Lung (tissue), 12 donors: Measurements from ENCODE around the gene WBP4. TPM values are rescaled to one million over a fixed set of nuclear protein-coding genes. Genes with fewer than 3 reads are reported as not detected.
"Not testable (repeated sequence)": the region's sequence is repeated elsewhere in the genome, so short reads cannot be mapped to it uniquely, and the experiment has no call there.

Experiments
- ATAC-seq: fragments of 200-7000 bp; cut with Tn5 transposase; one replicate; pipeline ENCODE4 v1.9.1; 2020; ENCODE audit warnings: moderate number of reproducible peaks; ENCODE audit not compliant: insufficient read depth, low FRiP score
- DNase-seq, 3 donors: peaks; one replicate each; pipeline ENCODE4 v3.0.0-alpha.2; 2013 to 2017
- H3K27ac ChIP-seq, 2 donors: one replicate each; pipeline ENCODE4 v1.5.1; 2013; ENCODE audit warnings: mild to moderate bottlenecking in 2 of 2, moderate library complexity in 2 of 2, control low read depth in 1 of 2, inconsistent platforms in 1 of 2, low read depth in 1 of 2, low read length in 1 of 2
- H3K27me3 ChIP-seq, 3 donors: one replicate each; pipeline ENCODE4 v1.5.1; 2013; ENCODE audit warnings: low read length in 2 of 3; ENCODE audit not compliant: control insufficient read depth in 3 of 3, insufficient read depth in 3 of 3
- H3K36me3 ChIP-seq, 4 donors: one replicate each; pipeline ENCODE4 v1.5.1; 2013; ENCODE audit warnings: low read length in 4 of 4, mild to moderate bottlenecking in 1 of 4, moderate library complexity in 1 of 4; ENCODE audit not compliant: control insufficient read depth in 4 of 4, insufficient read depth in 4 of 4
- H3K4me1 ChIP-seq, 5 donors: one replicate each; pipeline ENCODE4 v1.5.1; 2013; ENCODE audit warnings: low read length in 5 of 5, mild to moderate bottlenecking in 2 of 5, moderate library complexity in 1 of 5; ENCODE audit not compliant: control insufficient read depth in 5 of 5, insufficient read depth in 5 of 5
- H3K4me3 ChIP-seq: one replicate; pipeline ENCODE4 v1.5.1; 2013; ENCODE audit warnings: mild to moderate bottlenecking, control low read depth, moderate library complexity
- H3K9ac ChIP-seq, 2 donors: one replicate each; pipeline ENCODE4 v1.5.1; 2013; ENCODE audit warnings: low read length in 2 of 2, control low read depth in 1 of 2; ENCODE audit not compliant: insufficient read depth in 1 of 2
- H3K9me3 ChIP-seq, 4 donors: one replicate each; pipeline ENCODE4 v1.5.1; 2013; ENCODE audit warnings: low read length in 3 of 4, mild to moderate bottlenecking in 1 of 4, moderate library complexity in 1 of 4; ENCODE audit not compliant: control insufficient read depth in 4 of 4, insufficient read depth in 3 of 4
- CTCF ChIP-seq: IDR thresholded peaks from 2 replicates; pipeline ENCODE4 v1.5.1; 2012; ENCODE audit warnings: mild to moderate bottlenecking; ENCODE audit errors: control extremely low read depth, extremely low read depth
- WGBS, 2 donors: extraction: QIAGEN DNeasy Blood & Tissue Kit; methylation state at CpG; one replicate each; pipeline ENCODE4 v1.1.7; 2013; 5-methylcytosine and 5-hydroxymethylcytosine counted together
- polyA plus RNA-seq, 2 donors: library from polyadenylated mRNA; stranded (reverse); fragments of 200-250 nt; gene quantifications; one replicate each; pipeline ENCODE4 v1.2.1, GENCODE V29; 2013
- total RNA-seq, 2 donors: library from RNA; depleted of rRNA in 1 of 2; stranded (reverse); fragments of >200 nt in 1 of 2; gene quantifications; one replicate each; pipeline ENCODE4 v1.2.1, GENCODE V29; 2014 to 2021
- donor health status: control.
- donor health status: control.
- donor health status: Bipolar disorder and iron deficiency.
- donor health status: healthy.
- donor health status: DM: yes; HTN: yes; CAD: no.

The WBP4 gene
- total and polyA plus RNA-seq, 4 donors: 7.9 to 12.4 (median 9.4) TPM

- ATAC-seq (no peak), DNase-seq (no peak)
- Histone ChIP-seq H3K27ac (no peak overlapping the region), H3K9ac (no peak overlapping the region), H3K9me3 (peaks cover 0 to 4% (median 0%) of the 10 kb centered on the region in 4 donors), H3K27me3 (no peaks in the 10 kb centered on the region), H3K4me1 (no peaks in the 10 kb centered on the region), H3K36me3 (peaks cover 20 to 44% (median 28%) of the 10 kb centered on the region in 4 donors), H3K4me3 (no peak overlapping the region)
- TF ChIP-seq CTCF: no peak
- WGBS, 2 donors: 81 to 83% methylated on average over 7 of the region's 7 CpGs
These were observed 14.2 kb downstream of the WBP4 start for GRCh38 chr13:41075485-41075884.

GRCh38 chr13:41077475-41077874 lies 16.2 kb downstream of the WBP4 start:
- WGBS, 2 donors: 85 to 89% methylated on average over 3 of the region's 3 CpGs
- DNase-seq (no peak), ATAC-seq (no peak)
- Histone ChIP-seq H3K4me3 (no peak overlapping the region), H3K27ac (no peak overlapping the region), H3K27me3 (no peaks in the 10 kb centered on the region), H3K9ac (no peak overlapping the region), H3K9me3 (peaks cover 0 to 4% (median 0%) of the 10 kb centered on the region in 4 donors), H3K36me3 (peaks cover 16 to 45% (median 27%) of the 10 kb centered on the region in 4 donors), H3K4me1 (no peaks in the 10 kb centered on the region)
- TF ChIP-seq CTCF: no peak

- no peak for TF ChIP-seq CTCF
- no peak for ATAC-seq
- H3K4me3 ChIP-seq: no peak overlapping the region
- DNase-seq: no peak
- H3K27ac ChIP-seq: no peak overlapping the region
- no peaks in the 10 kb centered on the region for H3K4me1 ChIP-seq
- H3K9me3 ChIP-seq: peaks cover 0 to 4% (median 0%) of the 10 kb centered on the region in 4 donors
- H3K27me3 ChIP-seq: no peaks in the 10 kb centered on the region
- 99% methylated on average over 4 of the region's 4 CpGs for WGBS, 2 donors
- H3K9ac ChIP-seq: no peak overlapping the region
- peaks cover 9 to 46% (median 28%) of the 10 kb centered on the region in 4 donors for H3K36me3 ChIP-seq
These were observed 18.4 kb downstream of the WBP4 start for GRCh38 chr13:41079725-41080124.

- H3K27me3 ChIP-seq: no peaks in the 10 kb centered on the region
- no peak for TF ChIP-seq CTCF
- H3K4me3 ChIP-seq: no peak overlapping the region
- H3K4me1 ChIP-seq: no peaks in the 10 kb centered on the region
- DNase-seq (no peak), ATAC-seq (no peak)
- H3K36me3 ChIP-seq: peaks cover 0 to 18% (median 11%) of the 10 kb centered on the region in 4 donors
- H3K27ac ChIP-seq: no peak overlapping the region
- 50 to 55% methylated on average over 2 of the region's 2 CpGs for WGBS, 2 donors
- H3K9me3 ChIP-seq: no peaks in the 10 kb centered on the region
- H3K9ac ChIP-seq: no peak overlapping the region
These were observed 24.8 kb downstream of the WBP4 start for GRCh38 chr13:41085961-41086585.

- not testable (repeated sequence) for DNase-seq, ATAC-seq, H3K36me3 ChIP-seq, H3K4me3 ChIP-seq, H3K27ac ChIP-seq, H3K27me3 ChIP-seq, H3K9me3 ChIP-seq, H3K4me1 ChIP-seq, H3K9ac ChIP-seq
- WGBS, 2 donors: 91% methylated on average over 2 of the region's 2 CpGs
These were observed 34.4 kb downstream of the WBP4 start for GRCh38 chr13:41095681-41096080.
